ENCODE data around the gene CLCN3. TPM values are rescaled to one million over a fixed set of nuclear protein-coding genes. Genes with fewer than 3 reads are reported as not detected.

CLCN3 gene
- total and polyA plus RNA-seq, 9 of the 15 experiments (the other 6 are each of a cell fraction or from before 2014, with no cell fraction given), result 12.7 to 60.6 (median 38.5) TPM

GRCh38 chr4:169604131-169604900 lies 16.1 kb upstream of the CLCN3 start (continued):
- TF ChIP-seq PHF8 (IDR thresholded peaks at IDR 0.05; ENCODE audit: borderline replicate concordance, low read length) (no peak), SRSF7 (optimal IDR thresholded peaks at IDR 0.05; ENCODE audit: low read depth, low read length) (no peak), SREBF1 (IDR thresholded peaks at IDR 0.05; ENCODE audit: borderline replicate concordance, low read depth, low read length) (no peak), WHSC1 (IDR thresholded peaks at IDR 0.05; ENCODE audit: low read length) (no peak), POLR2A (conservative IDR thresholded peaks at IDR 0.05) (no peak), ELF4 (CRISPR knock-in tag; IDR thresholded peaks at IDR 0.05) (no peak), CBX5 (IDR thresholded peaks at IDR 0.05; ENCODE audit: borderline replicate concordance, low read depth) (no peak), USF2 (CRISPR knock-in tag; IDR thresholded peaks at IDR 0.05) (no peak), TARDBP (IDR thresholded peaks at IDR 0.05) (no peak), ZNF830 (CRISPR knock-in tag; IDR thresholded peaks at IDR 0.05) (no peak), HDAC6 (IDR thresholded peaks at IDR 0.05; ENCODE audit: low read depth, low read length) (no peak), TAF7 (tag; IDR thresholded peaks at IDR 0.05) (no peak), SIN3A (IDR thresholded peaks at IDR 0.05; ENCODE audit: borderline replicate concordance in 2 of 2, control insufficient read depth in 1 of 2, low read depth in 2 of 2, low read length in 2 of 2) (no peak), LARP7 (IDR thresholded peaks at IDR 0.05) (no peak), CBFA2T3 (IDR thresholded peaks at IDR 0.05) (peak; percentile 66), COPS2 (conservative IDR thresholded peaks at IDR 0.05) (no peak), ESRRB (CRISPR knock-in tag; IDR thresholded peaks at IDR 0.05; ENCODE audit: borderline replicate concordance) (no peak), CAMTA2 (CRISPR knock-in tag; conservative IDR thresholded peaks at IDR 0.05) (no peak), SUPT5H (IDR thresholded peaks at IDR 0.05) (no peak), HNRNPH1 (optimal IDR thresholded peaks at IDR 0.05; ENCODE audit: low read depth, low read length) (no peak), MAFF (IDR thresholded peaks at IDR 0.05; ENCODE audit: low read length) (peak; percentile 80), ZZZ3 (IDR thresholded peaks at IDR 0.05) (no peak), ZBTB34 (CRISPR knock-in tag; IDR thresholded peaks at IDR 0.05) (no peak), GABPB1 (CRISPR knock-in tag; IDR thresholded peaks at IDR 0.05) (no peak), CBX2 (IDR thresholded peaks at IDR 0.05; ENCODE audit: insufficient read depth, low read length, poor library complexity, severe bottlenecking) (no peak), CBFA2T2 (conservative IDR thresholded peaks at IDR 0.05) (no peak), ADNP (tag; IDR thresholded peaks at IDR 0.05) (no peak), SMARCC2 (IDR thresholded peaks at IDR 0.05; ENCODE audit: low read depth) (peak; percentile 85), ZNF347 (CRISPR knock-in tag; IDR thresholded peaks at IDR 0.05; ENCODE audit: low read depth) (no peak), ZNF76 (CRISPR knock-in tag; IDR thresholded peaks at IDR 0.05; ENCODE audit: borderline replicate concordance) (no peak), STAT5A (IDR thresholded peaks at IDR 0.05; ENCODE audit: borderline replicate concordance, low read length) (no peak), MECOM (CRISPR knock-in tag; IDR thresholded peaks at IDR 0.05) (no peak), DPF2 (IDR thresholded peaks at IDR 0.05) (peak; percentile 95)

Measured in K562 (cell line).